T47D (cell line): ENCODE results near the gene SIGLEC8.
"Not testable (repeated sequence)": the region's sequence is repeated elsewhere in the genome, so short reads cannot be mapped to it uniquely, and the experiment has no call there.

Experiments
- DNase-seq, 2 experiments: peaks; one replicate each; pipeline versions ENCODE4 v3.0.0 to v3.0.0-alpha.2; 2011 to 2012; ENCODE audit warnings: low read depth in 1 of 2, low spot score in 1 of 2
- JUND ChIP-seq: IDR thresholded peaks from 2 replicates; pipeline ENCODE4 v1.6.1; 2012; ENCODE audit warnings: low read depth
- in situ Hi-C: cut with HindIII; loops from 2 replicates; pipeline ENCODE4 v1.10.0; 2016; ENCODE audit warnings: low sequenced_read_pairs, low pct_unique_long_range_greater_than_20kb

The SIGLEC8 gene

GRCh38 chr19:51468545-51468920, 10.3 kb upstream of the SIGLEC8 start:
- no peak for DNase-seq
- in situ Hi-C loops = no loop called here
- no peak for TF ChIP-seq JUND

DNA sequence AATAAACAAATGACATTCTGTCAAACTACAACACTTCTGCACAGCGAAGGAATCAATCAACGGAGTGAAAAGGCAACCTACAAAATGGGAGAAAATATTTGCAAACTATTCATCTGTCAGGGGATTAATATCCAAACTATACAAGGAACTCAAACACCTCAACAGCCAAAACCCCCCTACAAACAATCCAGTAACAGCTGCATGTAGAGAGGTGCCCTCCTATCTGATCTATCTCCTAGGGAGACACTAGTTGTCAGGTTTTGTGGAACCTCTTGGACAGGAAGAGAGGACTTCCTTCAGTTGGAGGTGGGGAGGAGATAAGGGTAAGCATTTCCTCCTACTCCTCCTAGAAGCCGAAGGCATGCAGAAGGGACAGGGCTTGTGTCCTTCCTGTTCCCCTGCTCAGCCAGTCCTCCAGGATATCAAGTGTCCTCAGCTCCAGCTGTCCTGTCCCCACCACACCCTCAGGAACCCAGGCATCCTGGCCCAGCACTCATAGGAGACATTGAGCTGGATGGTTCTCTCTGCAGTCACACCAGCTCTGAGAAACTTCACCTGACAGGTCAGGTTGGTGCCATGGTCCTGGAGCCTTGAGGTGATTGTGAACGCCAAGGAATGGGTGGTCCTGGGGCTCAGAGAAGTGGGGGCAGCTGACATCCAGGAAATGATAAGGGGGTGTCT, 9.8 kb upstream of the SIGLEC8 start:
- in situ Hi-C loops = no loop called here
- TF ChIP-seq JUND = no peak
- DNase-seq = no peak

GRCh38 chr19:51466723-51467122, 8.5 kb upstream of the SIGLEC8 start:
- in situ Hi-C loops = no loop called here
- no peak for DNase-seq
- TF ChIP-seq JUND = no peak

DNA sequence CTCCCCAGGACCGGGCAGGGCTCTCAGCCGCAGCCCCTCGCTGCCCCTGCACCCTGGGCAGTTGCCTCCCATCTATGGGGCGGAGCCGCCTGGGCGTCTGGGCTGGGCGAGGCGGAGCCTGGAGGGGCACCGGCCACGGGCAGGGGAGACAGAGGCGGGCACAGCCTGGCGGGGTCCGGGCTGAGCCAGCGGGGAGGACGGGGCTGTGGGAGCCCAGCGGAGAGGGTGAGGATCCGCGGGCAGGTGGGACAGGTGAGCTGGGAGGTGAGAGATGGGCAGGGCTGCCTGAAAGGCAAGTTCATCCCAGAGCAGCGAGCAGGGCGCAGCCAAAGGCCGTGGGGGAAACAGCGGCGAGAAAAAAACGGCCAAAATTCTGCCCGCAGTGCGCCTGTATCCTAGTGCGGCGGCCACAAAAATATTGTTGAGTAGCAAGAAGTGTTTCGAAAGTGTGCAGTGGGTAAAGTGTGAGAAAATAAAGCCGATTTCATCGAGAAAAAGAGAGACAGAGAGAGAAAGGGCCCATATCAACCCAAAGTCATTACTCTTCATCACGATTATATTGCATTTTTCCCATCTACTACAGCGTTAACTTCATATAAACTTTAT, 5.8 kb upstream of the SIGLEC8 start:
- in situ Hi-C loops, DNase-seq: not testable (repeated sequence)

- DNase-seq = no peak
- TF ChIP-seq JUND = no peak
- in situ Hi-C loops = no loop called here
Observed at GRCh38 chr19:51462681-51463080, 4.4 kb upstream of the SIGLEC8 start.

DNA sequence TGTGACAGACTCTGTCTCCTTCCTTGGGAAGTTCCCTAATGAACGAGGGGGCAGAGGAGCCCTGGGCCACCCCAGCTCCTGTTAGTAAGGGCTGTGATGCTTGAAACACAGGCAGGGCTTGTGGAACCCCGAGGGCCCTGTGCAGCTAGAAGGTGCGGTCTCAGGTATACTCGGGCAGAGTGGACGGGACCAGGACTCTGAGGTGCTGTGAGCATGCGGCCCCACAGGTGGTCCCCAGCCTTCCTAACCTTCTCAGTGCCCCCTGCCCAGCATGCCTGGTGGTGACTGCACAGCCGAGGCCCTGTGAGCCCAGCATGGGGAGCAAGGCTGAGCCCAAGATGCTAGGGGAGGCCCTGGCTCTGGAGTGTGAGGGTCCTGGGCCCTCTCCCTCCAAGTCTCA, 4.0 kb upstream of the SIGLEC8 start:
- DNase-seq = no peak
- TF ChIP-seq JUND = no peak
- in situ Hi-C loops = no loop called here

- no peak for DNase-seq
- in situ Hi-C loops = no loop called here
Observed at GRCh38 chr19:51461723-51462161, 3.5 kb upstream of the SIGLEC8 start.

DNA sequence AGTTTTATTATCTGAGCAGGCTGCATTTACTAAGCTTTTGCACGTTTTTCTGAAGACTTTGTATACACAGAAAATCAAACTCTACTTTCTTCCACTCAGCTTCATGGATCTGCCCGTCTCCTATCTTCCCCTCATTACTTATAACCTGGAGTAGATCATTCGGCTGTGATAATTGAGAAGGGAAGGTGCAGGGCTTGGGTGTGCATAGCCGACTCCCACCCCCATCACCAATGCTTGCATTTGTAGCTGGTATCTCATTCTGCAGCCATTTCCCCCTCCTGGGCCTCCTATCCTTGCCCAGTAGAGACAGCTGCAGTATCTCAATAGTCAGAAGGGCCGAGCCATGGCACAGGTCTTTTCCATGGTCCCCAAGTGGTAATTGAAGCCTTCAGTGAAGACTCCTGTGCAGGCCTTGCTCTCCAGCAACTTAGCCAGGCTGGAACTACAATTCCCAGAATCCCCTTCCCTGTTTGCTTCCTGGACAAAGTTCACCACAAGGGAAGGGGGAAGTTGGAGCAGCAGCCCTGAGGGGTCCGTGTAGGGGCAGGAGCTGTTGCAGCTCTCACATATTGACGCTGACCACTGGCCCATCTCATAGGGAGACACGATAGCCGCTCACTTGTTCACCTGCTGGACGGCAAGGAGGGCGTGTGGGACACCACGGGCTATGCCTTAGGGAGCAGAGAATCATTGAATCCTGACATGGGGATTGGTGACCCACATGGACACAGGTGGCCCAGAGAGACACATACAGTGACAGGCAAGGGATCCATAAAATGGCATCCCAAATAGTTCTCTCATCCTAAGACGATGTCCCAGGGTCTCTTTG, 2.1 kb upstream of the SIGLEC8 start:
- TF ChIP-seq JUND = no peak
- no peak for DNase-seq

More at GRCh38 chr19:51461723-51462161, 3.5 kb upstream of the SIGLEC8 start:
- TF ChIP-seq JUND = no peak

GRCh38 chr19:51458899-51459505, 748 bp upstream of the SIGLEC8 start:
- no peak for DNase-seq
- in situ Hi-C loops = no loop called here
- no peak for TF ChIP-seq JUND

More for the DNA sequence above, 2.1 kb upstream of the SIGLEC8 start:
- in situ Hi-C loops = no loop called here

DNA sequence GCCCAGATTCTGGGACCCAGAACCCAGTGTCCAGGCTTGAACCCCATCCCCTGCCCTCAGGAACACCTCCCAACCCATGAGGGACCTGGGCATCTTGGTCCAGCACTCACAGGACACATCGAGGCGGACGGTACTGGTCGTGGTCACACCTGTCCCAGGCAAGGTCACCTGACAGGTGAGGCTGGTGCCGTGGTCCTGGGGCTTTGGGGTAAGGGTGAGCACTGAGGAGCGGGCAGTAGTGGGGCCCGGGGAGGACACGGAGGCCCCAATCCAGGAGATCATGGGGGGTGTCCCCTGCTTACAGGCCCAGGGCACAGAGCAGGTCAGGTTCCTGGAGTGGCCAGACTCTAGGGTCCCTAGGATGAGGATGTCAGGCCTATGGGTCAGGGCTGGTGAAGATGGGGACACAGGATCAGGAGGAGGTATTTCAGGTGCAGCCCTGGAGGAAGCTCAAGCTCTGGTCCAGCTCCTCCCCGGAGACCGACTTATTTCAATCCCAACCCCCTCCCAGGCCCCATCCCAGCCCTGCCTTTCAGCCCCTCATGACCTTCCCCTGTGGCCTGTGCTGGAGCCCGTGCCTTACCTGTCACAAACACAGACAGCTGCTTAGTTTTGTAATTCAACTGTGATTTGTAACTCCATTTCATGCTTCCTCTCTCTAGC, 772 bp downstream of the SIGLEC8 start:
- no peak for TF ChIP-seq JUND
- no peak for DNase-seq
- in situ Hi-C loops = no loop called here

DNA sequence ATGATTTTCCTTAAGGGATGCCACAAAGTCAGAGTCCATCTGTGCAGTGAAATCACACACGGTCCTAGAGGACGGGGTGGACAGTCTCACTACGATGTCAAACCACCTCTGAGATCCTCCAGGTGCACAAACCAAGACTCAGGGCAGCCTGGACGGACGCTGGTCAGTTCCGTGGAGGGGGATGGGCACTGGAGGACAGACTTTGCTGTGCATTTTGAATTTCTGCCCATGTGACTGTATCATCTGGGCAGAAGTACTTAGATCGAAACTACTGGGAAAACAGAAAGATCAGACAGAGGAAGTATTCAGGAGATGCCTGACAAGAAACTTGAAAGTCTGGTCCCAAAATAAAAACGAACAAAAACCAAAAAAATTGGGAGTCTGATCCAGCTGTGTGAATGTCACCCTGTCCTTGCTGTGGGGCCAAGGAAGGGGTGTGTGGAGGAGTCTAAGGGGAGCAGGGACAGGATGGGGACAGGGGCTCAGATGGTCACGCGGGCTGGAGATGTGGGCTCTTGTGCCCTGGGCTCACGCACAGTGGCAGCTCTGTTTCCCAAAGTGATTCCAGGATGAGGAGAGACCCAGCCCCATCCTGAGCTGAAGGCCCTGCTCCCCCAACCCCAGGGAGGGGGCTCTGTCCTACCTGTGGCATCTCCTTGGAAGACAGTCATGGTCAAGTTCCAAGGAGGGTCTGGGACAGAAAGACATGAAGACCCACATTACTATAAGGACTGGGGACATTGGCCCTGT, 1.5 kb downstream of the SIGLEC8 start:
- in situ Hi-C loops = no loop called here
- TF ChIP-seq JUND = no peak
- no peak for DNase-seq
